WI38 (cell line): ENCODE results near the gene FAF1.

ENCODE experiments used
- H3K4me3 ChIP-seq: 2 replicates; pipeline ENCODE4 v1.5.1; 2011; ENCODE audit warnings: low read depth, mild to moderate bottlenecking, control low read depth, low read length
- CTCF ChIP-seq: IDR thresholded peaks from 2 replicates; pipeline ENCODE4 v1.5.1; 2012; ENCODE audit warnings: low read depth, mild to moderate bottlenecking, control low read depth, low read length

Gene FAF1

GRCh38 chr1:50615036-50615750, 344.9 kb downstream of the FAF1 start:
- H3K4me3 ChIP-seq = no peak overlapping the region
- TF ChIP-seq CTCF = no peak

- no peak overlapping the region for H3K4me3 ChIP-seq
- TF ChIP-seq CTCF = no peak
Measured at GRCh38 chr1:50611675-50612074, 348.4 kb downstream of the FAF1 start.

GRCh38 chr1:50610563-50610962, 349.5 kb downstream of the FAF1 start:
- no peak for TF ChIP-seq CTCF
- H3K4me3 ChIP-seq = no peak overlapping the region

GRCh38 chr1:50609508-50609907, 350.6 kb downstream of the FAF1 start:
- TF ChIP-seq CTCF = no peak
- H3K4me3 ChIP-seq = no peak overlapping the region

- H3K4me3 ChIP-seq = no peak overlapping the region
- TF ChIP-seq CTCF = peak; percentile 35; the same call in 1 of the 2 replicates
Measured at GRCh38 chr1:50605186-50605875, 354.7 kb downstream of the FAF1 start.

- TF ChIP-seq CTCF = no peak
Measured at GRCh38 chr1:50604580-50604979, 355.5 kb downstream of the FAF1 start.

More at GRCh38 chr1:50604580-50604979, 355.5 kb downstream of the FAF1 start:
- H3K4me3 ChIP-seq = no peak overlapping the region
